ENCODE results near the gene SHANK3.

The SHANK3 gene

DNA sequence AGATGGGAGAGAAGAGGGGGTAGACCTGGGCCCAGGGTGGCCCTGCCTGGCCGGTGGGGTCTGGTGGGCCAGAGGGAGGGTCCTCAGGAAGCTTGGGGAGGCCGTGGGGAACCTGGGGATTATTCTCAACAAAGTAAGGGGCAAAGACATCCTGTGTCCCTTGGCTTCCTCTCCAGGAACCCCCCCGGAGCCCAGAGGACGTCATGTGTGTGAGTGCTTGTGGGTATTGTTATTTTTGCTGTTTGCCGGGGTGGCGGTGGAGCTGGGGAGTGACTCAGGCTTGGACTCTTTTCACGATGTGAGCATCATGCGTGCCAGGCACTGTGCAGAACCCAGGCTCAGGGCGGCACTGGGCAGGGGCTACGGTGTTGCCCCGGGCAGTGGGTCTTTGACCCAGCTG is 982 bp upstream of the SHANK3 start:
- ChIA-PET CTCF (no interaction called here), POLR2A (interaction anchor here (0.7 kb wide), 1 partner anchor 362 kb away, joined by 3 read pairs; no protein-coding TSS in a partner anchor)
- H3K9me3 ChIP-seq (ENCODE audit: control insufficient read depth, insufficient read depth, low read depth, low read length): no peaks in the 10 kb centered on the region
- H3K36me3 ChIP-seq (ENCODE audit: control insufficient read depth in 2 of 2, insufficient read depth in 1 of 2, low read length in 2 of 2): no peaks in the 10 kb centered on the region
- TF ChIP-seq GLIS2 (tag by site-specific recombination; IDR thresholded peaks at IDR 0.05): peak; percentile 26; the same call in 1 of the 2 replicates
- TF ChIP-seq ZNF362 (tag by site-specific recombination; IDR thresholded peaks at IDR 0.05): no peak
- peak; percentile 37 for TF ChIP-seq GLIS1 (tag by site-specific recombination; IDR thresholded peaks at IDR 0.05)
- TF ChIP-seq HOXA7 (CRISPR knock-in tag; IDR thresholded peaks at IDR 0.05; ENCODE audit: borderline replicate concordance): no peak
- no peak overlapping the region for H3K27ac ChIP-seq (ENCODE audit: extremely low read depth, low read depth, low read length)
- no peaks in the 10 kb centered on the region for H3K4me1 ChIP-seq (ENCODE audit: control insufficient read depth, insufficient read depth, low read length)
- H3K4me3 ChIP-seq (ENCODE audit: low read depth, low read length): no peak overlapping the region

- ChIA-PET POLR2A (no interaction called here), CTCF (no interaction called here)
- Histone ChIP-seq H3K4me1 (ENCODE audit: control insufficient read depth, insufficient read depth, low read length) (no peaks in the 10 kb centered on the region), H3K36me3 (ENCODE audit: control insufficient read depth in 2 of 2, insufficient read depth in 1 of 2, low read length in 2 of 2) (no peaks in the 10 kb centered on the region), H3K4me3 (ENCODE audit: low read depth, low read length) (no peak overlapping the region), H3K9me3 (ENCODE audit: control insufficient read depth, insufficient read depth, low read depth, low read length) (no peaks in the 10 kb centered on the region), H3K27ac (ENCODE audit: extremely low read depth, low read depth, low read length) (no peak overlapping the region)
- TF ChIP-seq, protein P1, sequence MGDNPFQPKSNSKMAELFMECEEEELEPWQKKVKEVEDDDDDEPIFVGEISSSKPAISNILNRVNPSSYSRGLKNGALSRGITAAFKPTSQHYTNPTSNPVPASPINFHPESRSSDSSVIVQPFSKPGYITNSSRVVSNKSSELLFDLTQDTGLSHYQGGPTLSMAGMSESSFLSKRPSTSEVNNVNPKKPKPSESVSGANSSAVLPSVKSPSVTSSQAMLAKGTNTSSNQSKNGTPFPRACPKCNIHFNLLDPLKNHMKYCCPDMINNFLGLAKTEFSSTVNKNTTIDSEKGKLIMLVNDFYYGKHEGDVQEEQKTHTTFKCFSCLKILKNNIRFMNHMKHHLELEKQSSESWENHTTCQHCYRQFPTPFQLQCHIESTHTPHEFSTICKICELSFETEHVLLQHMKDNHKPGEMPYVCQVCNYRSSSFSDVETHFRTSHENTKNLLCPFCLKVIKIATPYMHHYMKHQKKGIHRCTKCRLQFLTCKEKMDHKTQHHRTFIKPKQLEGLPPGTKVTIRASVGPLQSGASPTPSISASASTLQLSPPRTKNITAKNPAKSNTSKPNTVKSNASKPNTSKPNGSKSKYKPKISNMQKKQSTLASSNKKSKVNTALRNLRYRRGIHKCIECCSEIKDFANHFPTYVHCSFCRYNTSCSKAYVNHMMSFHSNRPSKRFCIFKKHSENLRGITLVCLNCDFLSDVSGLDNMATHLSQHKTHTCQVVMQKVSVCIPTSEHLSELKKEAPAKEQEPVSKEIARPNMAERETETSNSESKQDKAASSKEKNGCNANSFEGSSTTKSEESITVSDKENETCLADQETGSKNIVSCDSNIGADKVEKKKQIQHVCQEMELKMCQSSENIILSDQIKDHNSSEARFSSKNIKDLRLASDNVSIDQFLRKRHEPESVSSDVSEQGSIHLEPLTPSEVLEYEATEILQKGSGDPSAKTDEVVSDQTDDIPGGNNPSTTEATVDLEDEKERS (tag by site-specific recombination; IDR thresholded peaks at IDR 0.05): no peak
- TF ChIP-seq ZNF488 (tag by site-specific recombination; IDR thresholded peaks at IDR 0.05) (no peak), YY2 (tag by site-specific recombination; IDR thresholded peaks at IDR 0.05) (no peak), ZSCAN5A (tag by site-specific recombination; IDR thresholded peaks at IDR 0.05) (no peak), KLF17 (tag by site-specific recombination; IDR thresholded peaks at IDR 0.05) (no peak), ZNF792 (tag by site-specific recombination; IDR thresholded peaks at IDR 0.05) (no peak), ZNF596 (tag by site-specific recombination; IDR thresholded peaks at IDR 0.05) (no peak), ZNF843 (tag by site-specific recombination; IDR thresholded peaks at IDR 0.05) (no peak), ZBTB1 (tag by site-specific recombination; IDR thresholded peaks at IDR 0.05) (no peak), ZNF211 (tag by site-specific recombination; IDR thresholded peaks at IDR 0.05; ENCODE audit: low read depth) (no peak), ZNF324 (tag by site-specific recombination; IDR thresholded peaks at IDR 0.05) (no peak), GLI2 (tag by site-specific recombination; IDR thresholded peaks at IDR 0.05; ENCODE audit: borderline replicate concordance, low read depth) (no peak), ZNF223 (tag by site-specific recombination; IDR thresholded peaks at IDR 0.05) (no peak), ZNF621 (tag by site-specific recombination; IDR thresholded peaks at IDR 0.05) (no peak), ZNF248 (tag by site-specific recombination; IDR thresholded peaks at IDR 0.05) (no peak)
- TF ChIP-seq, protein P2, sequence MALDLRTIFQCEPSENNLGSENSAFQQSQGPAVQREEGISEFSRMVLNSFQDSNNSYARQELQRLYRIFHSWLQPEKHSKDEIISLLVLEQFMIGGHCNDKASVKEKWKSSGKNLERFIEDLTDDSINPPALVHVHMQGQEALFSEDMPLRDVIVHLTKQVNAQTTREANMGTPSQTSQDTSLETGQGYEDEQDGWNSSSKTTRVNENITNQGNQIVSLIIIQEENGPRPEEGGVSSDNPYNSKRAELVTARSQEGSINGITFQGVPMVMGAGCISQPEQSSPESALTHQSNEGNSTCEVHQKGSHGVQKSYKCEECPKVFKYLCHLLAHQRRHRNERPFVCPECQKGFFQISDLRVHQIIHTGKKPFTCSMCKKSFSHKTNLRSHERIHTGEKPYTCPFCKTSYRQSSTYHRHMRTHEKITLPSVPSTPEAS (tag by site-specific recombination; IDR thresholded peaks at IDR 0.05): no peak
Observed at GRCh38 chr22:50672041-50672440, 582 bp upstream of the SHANK3 start.
